Ishikawa (cell line): ENCODE measurements around the gene ORC5.

ENCODE experiments used
- CEBPB ChIP-seq: IDR thresholded peaks from 2 replicates; pipeline ENCODE4 v1.6.1; 2012
- CREB1 ChIP-seq: IDR thresholded peaks from 2 replicates; pipeline ENCODE4 v1.6.1; 2012; ENCODE audit warnings: low read depth
- EGR1 ChIP-seq: IDR thresholded peaks from 2 replicates; pipeline ENCODE4 v1.6.1; 2012
- EP300 ChIP-seq: IDR thresholded peaks from 2 replicates; pipeline ENCODE4 v1.6.1; 2012; ENCODE audit warnings: borderline replicate concordance
- FOXM1 ChIP-seq: IDR thresholded peaks from 2 replicates; pipeline ENCODE4 v1.6.1; 2012; ENCODE audit warnings: low read depth, borderline replicate concordance
- NFIC ChIP-seq: IDR thresholded peaks from 2 replicates; pipeline ENCODE4 v1.6.1; 2012
- RAD21 ChIP-seq: IDR thresholded peaks from 2 replicates; pipeline ENCODE4 v1.6.1; 2012; ENCODE audit warnings: low read depth
- REST ChIP-seq: IDR thresholded peaks from 2 replicates; pipeline ENCODE4 v1.6.1; 2012; ENCODE audit warnings: low read depth, mild to moderate bottlenecking
- TAF1 ChIP-seq: IDR thresholded peaks from 2 replicates; pipeline ENCODE4 v1.6.1; 2012; ENCODE audit warnings: low read depth, mild to moderate bottlenecking
- TCF12 ChIP-seq: IDR thresholded peaks from 2 replicates; pipeline ENCODE4 v1.6.1; 2012; ENCODE audit warnings: low read depth
- TEAD4 ChIP-seq: IDR thresholded peaks from 2 replicates; pipeline ENCODE4 v1.6.1; 2012
- USF1 ChIP-seq: IDR thresholded peaks from 2 replicates; pipeline ENCODE4 v1.6.1; 2012
- YY1 ChIP-seq: IDR thresholded peaks from 2 replicates; pipeline ENCODE4 v1.6.1; 2012; ENCODE audit warnings: low read depth
- ZBTB7A ChIP-seq: IDR thresholded peaks from 2 replicates; pipeline ENCODE4 v1.6.1; 2012; ENCODE audit warnings: low read depth
- TF ChIP-seq, protein P1 (sequence below): IDR thresholded peaks from 2 replicates; pipeline ENCODE4 v1.6.1; 2012

Gene ORC5

DNA sequence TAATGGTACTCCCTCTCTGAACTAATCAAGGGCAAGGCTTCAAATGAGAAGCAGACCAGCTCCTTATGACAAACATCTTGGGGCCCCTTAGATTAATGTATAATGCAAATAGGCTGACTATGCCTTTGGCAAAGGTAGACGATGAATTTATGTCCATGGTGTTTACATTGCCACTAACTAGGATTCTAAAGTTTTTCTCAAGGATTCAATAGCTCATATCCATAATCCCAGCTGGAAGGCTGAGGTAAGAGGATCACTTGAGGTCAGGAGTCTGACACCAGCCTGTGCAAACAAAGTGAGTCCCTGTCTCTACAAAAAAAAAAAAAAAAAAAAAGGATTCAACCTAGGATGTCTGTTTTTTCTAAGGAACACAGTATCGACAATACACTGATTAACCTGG is 96.5 kb downstream of the ORC5 start:
- TF ChIP-seq EGR1 (no peak), REST (no peak), TAF1 (no peak), EP300 (no peak), USF1 (no peak), ZBTB7A (no peak), TEAD4 (no peak), YY1 (no peak), TCF12 (no peak), CEBPB (no peak), FOXM1 (no peak)
- TF ChIP-seq, protein P1, sequence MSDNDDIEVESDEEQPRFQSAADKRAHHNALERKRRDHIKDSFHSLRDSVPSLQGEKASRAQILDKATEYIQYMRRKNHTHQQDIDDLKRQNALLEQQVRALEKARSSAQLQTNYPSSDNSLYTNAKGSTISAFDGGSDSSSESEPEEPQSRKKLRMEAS: no peak

DNA sequence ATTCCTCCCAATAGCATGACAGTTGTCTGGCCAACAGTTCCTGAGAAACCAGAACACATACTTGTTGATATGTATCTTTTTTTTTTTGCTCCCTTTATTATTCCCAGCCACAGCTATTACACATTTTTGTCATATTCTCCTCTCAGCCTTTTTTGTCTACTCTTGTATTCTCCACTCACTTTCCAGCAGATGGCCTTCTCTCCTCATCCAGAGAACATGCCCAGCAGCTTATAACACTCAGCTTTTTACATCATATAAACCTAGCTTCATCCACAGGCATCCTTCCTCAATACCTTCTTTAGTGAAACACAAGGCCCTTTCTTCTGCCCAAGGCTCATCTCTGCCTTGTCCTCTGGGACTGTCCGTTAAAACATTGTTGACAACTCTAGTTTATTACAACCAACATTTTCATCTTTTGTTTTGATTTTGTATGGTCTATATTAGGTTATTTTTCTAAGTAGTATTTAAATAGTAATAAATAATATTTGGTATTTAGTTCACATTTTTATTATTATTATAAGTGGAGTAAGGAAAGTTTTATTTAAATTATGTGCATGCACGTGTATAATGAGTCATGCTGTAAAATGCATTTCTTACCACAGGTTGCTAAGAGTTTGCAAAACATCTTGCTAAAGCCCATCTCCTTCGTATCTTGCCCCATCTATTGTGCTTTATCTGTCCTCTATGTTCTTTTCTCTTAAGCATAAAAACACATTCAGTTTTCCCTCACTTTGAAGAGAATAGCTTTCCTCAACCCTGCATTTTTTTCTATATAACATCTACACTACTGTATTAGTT is 101.5 kb downstream of the ORC5 start:
- TF ChIP-seq, protein P1: no peak
- no peak for TF ChIP-seq YY1
- TF ChIP-seq REST: no peak
- TF ChIP-seq NFIC: no peak
- TF ChIP-seq TAF1: no peak
- no peak for TF ChIP-seq USF1
- TF ChIP-seq TCF12: no peak
- TF ChIP-seq TEAD4: no peak
- TF ChIP-seq RAD21: no peak
- TF ChIP-seq EP300: no peak
- no peak for TF ChIP-seq EGR1
- TF ChIP-seq CREB1: no peak
- no peak for TF ChIP-seq CEBPB
- TF ChIP-seq FOXM1: no peak

DNA sequence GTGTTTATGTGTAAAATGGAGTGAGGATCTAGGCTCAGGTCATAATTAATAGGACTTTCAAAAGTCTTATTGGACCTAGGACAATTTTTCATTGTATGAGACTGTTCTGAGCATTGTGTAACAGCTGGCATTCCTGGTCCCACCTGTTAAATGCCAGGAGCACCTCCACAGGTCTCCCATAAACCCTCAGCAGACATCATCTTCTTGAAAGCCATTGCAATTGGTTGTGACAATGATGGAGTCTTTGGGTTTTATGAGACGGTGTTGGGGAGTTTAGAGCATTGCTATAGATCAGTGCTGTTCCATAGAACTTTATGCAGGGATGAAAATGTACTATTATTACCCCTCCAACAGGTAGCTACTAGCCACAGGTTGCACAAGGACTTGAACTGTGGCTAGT is 108.9 kb downstream of the ORC5 start:
- no peak for TF ChIP-seq USF1
- TF ChIP-seq, protein P1: no peak
- no peak for TF ChIP-seq CEBPB
- no peak for TF ChIP-seq YY1
- TF ChIP-seq EP300: no peak
- no peak for TF ChIP-seq CREB1
- no peak for TF ChIP-seq FOXM1
- TF ChIP-seq ZBTB7A: no peak
- TF ChIP-seq TEAD4: no peak
- TF ChIP-seq EGR1: no peak
- no peak for TF ChIP-seq NFIC
- TF ChIP-seq TAF1: no peak

DNA sequence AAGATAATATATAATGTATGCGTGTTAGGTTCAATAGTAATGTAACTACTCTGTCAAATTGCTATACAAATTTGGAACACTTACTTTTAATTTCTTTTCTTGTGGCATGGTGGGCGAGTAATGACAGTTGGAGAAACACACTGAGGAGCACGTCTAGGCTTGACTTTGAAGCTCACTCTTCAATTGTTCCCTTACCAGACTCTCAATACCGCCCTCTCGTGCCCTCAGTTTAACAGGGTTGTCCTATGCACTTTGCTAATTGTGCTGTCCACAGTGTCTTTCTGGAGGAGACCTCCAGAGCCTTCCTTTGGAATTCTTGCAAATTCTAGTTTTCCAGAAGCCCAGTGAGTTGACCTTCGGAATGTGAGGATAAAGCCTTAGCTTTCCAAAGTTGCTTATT is 111.1 kb downstream of the ORC5 start:
- TF ChIP-seq EGR1: no peak
- no peak for TF ChIP-seq TCF12
- peak; percentile 20; the same call in 1 of the 2 replicates for TF ChIP-seq RAD21

- no peak for TF ChIP-seq TEAD4
- TF ChIP-seq CEBPB: no peak
- TF ChIP-seq, protein P1: no peak
- no peak for TF ChIP-seq NFIC
- no peak for TF ChIP-seq REST
Observed at GRCh38 chr7:104093127-104093526, 114.7 kb downstream of the ORC5 start.
